CD4-positive, alpha-beta T cell treated with Interleukin-21 for 1 hour (primary cell): ENCODE data around the gene NFATC2IP.
"Not testable (repeated sequence)": the region's sequence is repeated elsewhere in the genome, so short reads cannot be mapped to it uniquely, and the experiment has no call there.

ENCODE experiments used
- DNase-seq: peaks from one replicate; pipeline ENCODE4 v3.0.0-alpha.2; 2020

NFATC2IP gene

GRCh38 chr16:28974437-28975157, 23.9 kb downstream of the NFATC2IP start, which contains the start of gene SPNS1:
TSS of gene SPNS1 (plus strand) at chr16:28974778. CDS start at chr16:28975152, 374 bp downstream.
- DNase-seq = peak; percentile 92

GRCh38 chr16:28975158-28975599, 24.4 kb downstream of the NFATC2IP start:
- DNase-seq = no peak

GRCh38 chr16:28977703-28978662, 27.2 kb downstream of the NFATC2IP start:
- peak; percentile 52 for DNase-seq

- DNase-seq = not testable (repeated sequence)
Observed at GRCh38 chr16:28980330-28980729, 29.6 kb downstream of the NFATC2IP start.

GRCh38 chr16:28980929-28981328, 30.2 kb downstream of the NFATC2IP start:
- no peak for DNase-seq

- peak; percentile 38 for DNase-seq
Observed at GRCh38 chr16:28981517-28981916, 30.8 kb downstream of the NFATC2IP start.

- DNase-seq = no peak
Observed at GRCh38 chr16:28982418-28982817, 31.7 kb downstream of the NFATC2IP start.

- no peak for DNase-seq
Observed at GRCh38 chr16:28982949-28983348, 32.2 kb downstream of the NFATC2IP start.

- DNase-seq = no peak
Observed at GRCh38 chr16:28983644-28984043, 32.9 kb downstream of the NFATC2IP start.

GRCh38 chr16:28984091-28984490, 33.4 kb downstream of the NFATC2IP start:
- DNase-seq = no peak

GRCh38 chr16:28984619-28985135, 33.9 kb downstream of the NFATC2IP start, which contains the start of gene LAT:
TSS of gene LAT (plus strand) at chr16:28985052. CDS start at chr16:28985418, 366 bp downstream.
- peak; percentile 80 for DNase-seq

GRCh38 chr16:28985211-28986041, 34.7 kb downstream of the NFATC2IP start:
- DNase-seq = no peak

- DNase-seq = no peak
Observed at GRCh38 chr16:28986046-28986445, 35.3 kb downstream of the NFATC2IP start.

- no peak for DNase-seq
Observed at GRCh38 chr16:28986492-28986891, 35.8 kb downstream of the NFATC2IP start.

- DNase-seq = no peak
Observed at GRCh38 chr16:28987170-28987853, 36.6 kb downstream of the NFATC2IP start.

- DNase-seq = no peak
Observed at GRCh38 chr16:28989363-28989762, 38.6 kb downstream of the NFATC2IP start.

- no peak for DNase-seq
Observed at GRCh38 chr16:28990375-28991040, 39.8 kb downstream of the NFATC2IP start.

GRCh38 chr16:28991687-28992086, 41.0 kb downstream of the NFATC2IP start:
- no peak for DNase-seq

- DNase-seq = no peak
Observed at GRCh38 chr16:28992496-28992895, 41.8 kb downstream of the NFATC2IP start.

- DNase-seq = no peak
Observed at GRCh38 chr16:28998837-28999236, 48.1 kb downstream of the NFATC2IP start.

- DNase-seq = no peak
Observed at GRCh38 chr16:28999577-28999976, 48.8 kb downstream of the NFATC2IP start.
